Measurements from ENCODE around the gene DLG1. TPM values are rescaled to one million over a fixed set of nuclear protein-coding genes. Genes with fewer than 3 reads are reported as not detected.
A peak's percentile ranks its signal among the peaks of the same experiment; 100 is the strongest.

Gene DLG1
- total RNA-seq, 1 experiment from 2014 or later, result 90.2 TPM

- TF ChIP-seq SIN3A (IDR thresholded peaks at IDR 0.05; ENCODE audit: borderline replicate concordance, insufficient read depth, low read depth, low read length) (no peak), CTCF (IDR thresholded peaks at IDR 0.05) (no peak), TCF7L2 (IDR thresholded peaks at IDR 0.05; ENCODE audit: low read depth, low read length) (no peak), POLR2AphosphoS5 (IDR thresholded peaks at IDR 0.05; ENCODE audit: low read depth, low read length) (no peak)
- TF ChIP-seq, protein P1, sequence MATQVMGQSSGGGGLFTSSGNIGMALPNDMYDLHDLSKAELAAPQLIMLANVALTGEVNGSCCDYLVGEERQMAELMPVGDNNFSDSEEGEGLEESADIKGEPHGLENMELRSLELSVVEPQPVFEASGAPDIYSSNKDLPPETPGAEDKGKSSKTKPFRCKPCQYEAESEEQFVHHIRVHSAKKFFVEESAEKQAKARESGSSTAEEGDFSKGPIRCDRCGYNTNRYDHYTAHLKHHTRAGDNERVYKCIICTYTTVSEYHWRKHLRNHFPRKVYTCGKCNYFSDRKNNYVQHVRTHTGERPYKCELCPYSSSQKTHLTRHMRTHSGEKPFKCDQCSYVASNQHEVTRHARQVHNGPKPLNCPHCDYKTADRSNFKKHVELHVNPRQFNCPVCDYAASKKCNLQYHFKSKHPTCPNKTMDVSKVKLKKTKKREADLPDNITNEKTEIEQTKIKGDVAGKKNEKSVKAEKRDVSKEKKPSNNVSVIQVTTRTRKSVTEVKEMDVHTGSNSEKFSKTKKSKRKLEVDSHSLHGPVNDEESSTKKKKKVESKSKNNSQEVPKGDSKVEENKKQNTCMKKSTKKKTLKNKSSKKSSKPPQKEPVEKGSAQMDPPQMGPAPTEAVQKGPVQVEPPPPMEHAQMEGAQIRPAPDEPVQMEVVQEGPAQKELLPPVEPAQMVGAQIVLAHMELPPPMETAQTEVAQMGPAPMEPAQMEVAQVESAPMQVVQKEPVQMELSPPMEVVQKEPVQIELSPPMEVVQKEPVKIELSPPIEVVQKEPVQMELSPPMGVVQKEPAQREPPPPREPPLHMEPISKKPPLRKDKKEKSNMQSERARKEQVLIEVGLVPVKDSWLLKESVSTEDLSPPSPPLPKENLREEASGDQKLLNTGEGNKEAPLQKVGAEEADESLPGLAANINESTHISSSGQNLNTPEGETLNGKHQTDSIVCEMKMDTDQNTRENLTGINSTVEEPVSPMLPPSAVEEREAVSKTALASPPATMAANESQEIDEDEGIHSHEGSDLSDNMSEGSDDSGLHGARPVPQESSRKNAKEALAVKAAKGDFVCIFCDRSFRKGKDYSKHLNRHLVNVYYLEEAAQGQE (IDR thresholded peaks at IDR 0.05; ENCODE audit: insufficient read depth in 1 of 2, low read depth in 2 of 2, low read length in 1 of 2), result no peak
- no peaks in the 10 kb centered on the region for H3K36me3 ChIP-seq (ENCODE audit: control insufficient read depth, insufficient read depth, low read length)
- intact Hi-C loops (cut with micrococcal nuclease; ENCODE audit: unreplicated experiment), result no loop called here
- ChIA-PET CTCF (no interaction called here), POLR2A (no interaction called here)
- H3K9me3 ChIP-seq (ENCODE audit: control insufficient read depth, insufficient read depth, low read depth, low read length), result no peaks in the 10 kb centered on the region
- no peak overlapping the region for H3K4me3 ChIP-seq (ENCODE audit: low read depth in 2 of 2, low read length in 2 of 2)
- DNase-seq (ENCODE audit: low read depth, low spot score) (no peak), ATAC-seq (peak; percentile 39; the same call in 1 of the 2 replicates)
- no peak overlapping the region for H3K27ac ChIP-seq (ENCODE audit: low read length)
- in situ Hi-C loops (cut with HindIII; ENCODE audit: low pct_unique_long_range_greater_than_20kb, low sequenced_read_pairs), result no loop called here
- no peaks in the 10 kb centered on the region for H3K27me3 ChIP-seq (ENCODE audit: control insufficient read depth, insufficient read depth, low read length)
- BruUV-seq (replicated peaks), result no TSS peak
- no peaks in the 10 kb centered on the region for H3K4me1 ChIP-seq (ENCODE audit: control insufficient read depth, insufficient read depth, low read length)
Measured at GRCh38 chr3:197015790-197016736, 282.3 kb downstream of the DLG1 start.

- BruUV-seq (replicated peaks), result no TSS peak
- DNase-seq (ENCODE audit: low read depth, low spot score), result no peak
- CTCF ChIA-PET, result no interaction called here
Measured at GRCh38 chr3:197014942-197015575, 283.4 kb downstream of the DLG1 start.

More at GRCh38 chr3:197014942-197015575, 283.4 kb downstream of the DLG1 start:
- POLR2A ChIA-PET, result no interaction called here
- H3K27me3 ChIP-seq (ENCODE audit: control insufficient read depth, insufficient read depth, low read length), result no peaks in the 10 kb centered on the region
- H3K4me1 ChIP-seq (ENCODE audit: control insufficient read depth, insufficient read depth, low read length), result no peaks in the 10 kb centered on the region
- H3K9me3 ChIP-seq (ENCODE audit: control insufficient read depth, insufficient read depth, low read depth, low read length), result no peaks in the 10 kb centered on the region
- intact Hi-C loops (cut with micrococcal nuclease; ENCODE audit: unreplicated experiment) (no loop called here), in situ Hi-C loops (cut with HindIII; ENCODE audit: low pct_unique_long_range_greater_than_20kb, low sequenced_read_pairs) (no loop called here)
- no peak overlapping the region for H3K27ac ChIP-seq (ENCODE audit: low read length)
- no peak for ATAC-seq
- no peak overlapping the region for H3K4me3 ChIP-seq (ENCODE audit: low read depth in 2 of 2, low read length in 2 of 2)
- TF ChIP-seq TCF7L2 (IDR thresholded peaks at IDR 0.05; ENCODE audit: low read depth, low read length), result no peak
- no peak for TF ChIP-seq POLR2AphosphoS5 (IDR thresholded peaks at IDR 0.05; ENCODE audit: low read depth, low read length)
- TF ChIP-seq, protein P1 (IDR thresholded peaks at IDR 0.05; ENCODE audit: insufficient read depth in 1 of 2, low read depth in 2 of 2, low read length in 1 of 2), result no peak
- H3K36me3 ChIP-seq (ENCODE audit: control insufficient read depth, insufficient read depth, low read length), result no peaks in the 10 kb centered on the region
